Neural progenitor cell (in vitro differentiated cells): ENCODE data around the gene ASAH2B.

Source experiments
- EZH2 ChIP-seq: fragments of 200-600 bp; sonication (generic); IDR thresholded peaks from 2 replicates; pipeline ENCODE4 v1.6.1; 2017; ENCODE audit warnings: antibody characterized with exemption, mild to moderate bottlenecking, moderate library complexity
- TF ChIP-seq, protein P1 (sequence below): fragments of 200-600 bp; sonication (generic); IDR thresholded peaks from 2 replicates; pipeline ENCODE4 v1.5.1; 2017; ENCODE audit warnings: antibody characterized with exemption, mild to moderate bottlenecking

- TF ChIP-seq EZH2: no peak
- TF ChIP-seq, protein P1, sequence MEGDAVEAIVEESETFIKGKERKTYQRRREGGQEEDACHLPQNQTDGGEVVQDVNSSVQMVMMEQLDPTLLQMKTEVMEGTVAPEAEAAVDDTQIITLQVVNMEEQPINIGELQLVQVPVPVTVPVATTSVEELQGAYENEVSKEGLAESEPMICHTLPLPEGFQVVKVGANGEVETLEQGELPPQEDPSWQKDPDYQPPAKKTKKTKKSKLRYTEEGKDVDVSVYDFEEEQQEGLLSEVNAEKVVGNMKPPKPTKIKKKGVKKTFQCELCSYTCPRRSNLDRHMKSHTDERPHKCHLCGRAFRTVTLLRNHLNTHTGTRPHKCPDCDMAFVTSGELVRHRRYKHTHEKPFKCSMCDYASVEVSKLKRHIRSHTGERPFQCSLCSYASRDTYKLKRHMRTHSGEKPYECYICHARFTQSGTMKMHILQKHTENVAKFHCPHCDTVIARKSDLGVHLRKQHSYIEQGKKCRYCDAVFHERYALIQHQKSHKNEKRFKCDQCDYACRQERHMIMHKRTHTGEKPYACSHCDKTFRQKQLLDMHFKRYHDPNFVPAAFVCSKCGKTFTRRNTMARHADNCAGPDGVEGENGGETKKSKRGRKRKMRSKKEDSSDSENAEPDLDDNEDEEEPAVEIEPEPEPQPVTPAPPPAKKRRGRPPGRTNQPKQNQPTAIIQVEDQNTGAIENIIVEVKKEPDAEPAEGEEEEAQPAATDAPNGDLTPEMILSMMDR: no peak
Observed at GRCh38 chr10:50807851-50808776, 68.4 kb downstream of the ASAH2B start.
